Retinal pigment epithelial cell (primary cell): ENCODE measurements around the gene CDH8.

Source experiments
- DNase-seq: peaks from one replicate; pipeline ENCODE4 v3.0.0-alpha.2; 2010; ENCODE audit warnings: low read depth
- H3K4me3 ChIP-seq: 2 replicates; pipeline ENCODE4 v1.5.1; 2011; ENCODE audit warnings: mild to moderate bottlenecking, low read length, control low read depth, moderate library complexity
- TF ChIP-seq, protein P1 (sequence below): conservative IDR thresholded peaks from 2 replicates; pipeline ENCODE4 v1.5.1; 2011; ENCODE audit warnings: low read depth, low read length, control low read depth, inconsistent platforms

CDH8 gene

GRCh38 chr16:62034231-62035114, 1.8 kb downstream of the CDH8 start:
- TF ChIP-seq, protein P1, sequence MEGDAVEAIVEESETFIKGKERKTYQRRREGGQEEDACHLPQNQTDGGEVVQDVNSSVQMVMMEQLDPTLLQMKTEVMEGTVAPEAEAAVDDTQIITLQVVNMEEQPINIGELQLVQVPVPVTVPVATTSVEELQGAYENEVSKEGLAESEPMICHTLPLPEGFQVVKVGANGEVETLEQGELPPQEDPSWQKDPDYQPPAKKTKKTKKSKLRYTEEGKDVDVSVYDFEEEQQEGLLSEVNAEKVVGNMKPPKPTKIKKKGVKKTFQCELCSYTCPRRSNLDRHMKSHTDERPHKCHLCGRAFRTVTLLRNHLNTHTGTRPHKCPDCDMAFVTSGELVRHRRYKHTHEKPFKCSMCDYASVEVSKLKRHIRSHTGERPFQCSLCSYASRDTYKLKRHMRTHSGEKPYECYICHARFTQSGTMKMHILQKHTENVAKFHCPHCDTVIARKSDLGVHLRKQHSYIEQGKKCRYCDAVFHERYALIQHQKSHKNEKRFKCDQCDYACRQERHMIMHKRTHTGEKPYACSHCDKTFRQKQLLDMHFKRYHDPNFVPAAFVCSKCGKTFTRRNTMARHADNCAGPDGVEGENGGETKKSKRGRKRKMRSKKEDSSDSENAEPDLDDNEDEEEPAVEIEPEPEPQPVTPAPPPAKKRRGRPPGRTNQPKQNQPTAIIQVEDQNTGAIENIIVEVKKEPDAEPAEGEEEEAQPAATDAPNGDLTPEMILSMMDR: no peak
- H3K4me3 ChIP-seq: peak overlapping the region; percentile 49
- no peak for DNase-seq

DNA sequence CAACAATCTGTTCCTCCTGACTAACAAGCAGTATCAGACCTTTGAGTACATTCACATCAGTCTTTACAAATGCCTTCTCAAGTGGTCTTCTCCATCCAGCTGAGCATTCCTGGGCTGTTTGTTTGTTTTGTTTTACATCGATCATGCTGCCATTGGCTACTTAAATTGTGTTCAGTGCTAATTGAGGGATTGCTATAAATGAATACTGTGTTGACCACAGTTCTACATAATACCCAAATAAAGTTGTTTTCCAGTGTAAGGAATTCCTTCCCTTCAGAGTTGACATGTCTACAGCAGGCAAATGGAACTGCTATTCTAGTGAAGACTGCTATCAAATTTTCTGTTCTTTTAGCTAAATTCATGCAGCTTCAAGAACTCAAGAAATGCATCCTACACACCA, 3.2 kb downstream of the CDH8 start:
- DNase-seq: no peak
- TF ChIP-seq, protein P1: no peak
- H3K4me3 ChIP-seq: no peak overlapping the region

DNA sequence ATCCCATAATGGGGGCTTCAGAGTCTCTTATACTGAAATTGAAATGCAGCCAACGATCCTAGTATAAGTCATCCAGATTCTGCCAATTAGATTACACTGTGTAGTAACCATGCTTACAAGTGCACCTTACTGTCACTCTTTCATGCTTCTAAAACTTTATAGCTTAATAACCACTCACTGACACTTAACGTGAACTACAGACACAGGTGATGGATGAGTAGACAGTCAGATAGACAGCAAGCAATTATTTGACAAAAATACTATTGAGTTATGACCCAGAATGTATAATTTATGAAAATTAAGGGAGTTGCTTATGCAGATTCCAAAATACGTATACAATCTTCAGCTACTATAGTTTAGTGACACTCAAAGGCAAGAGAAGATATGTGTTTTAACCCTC, 6.3 kb downstream of the CDH8 start:
- H3K4me3 ChIP-seq: no peak overlapping the region
- DNase-seq: no peak
- TF ChIP-seq, protein P1: no peak

- TF ChIP-seq, protein P1: no peak
- no peak overlapping the region for H3K4me3 ChIP-seq
- DNase-seq: no peak
Observed at GRCh38 chr16:62022688-62023087, 13.6 kb downstream of the CDH8 start.

GRCh38 chr16:62021161-62021581, 15.1 kb downstream of the CDH8 start:
- TF ChIP-seq, protein P1: no peak
- H3K4me3 ChIP-seq: no peak overlapping the region
- DNase-seq: no peak

DNA sequence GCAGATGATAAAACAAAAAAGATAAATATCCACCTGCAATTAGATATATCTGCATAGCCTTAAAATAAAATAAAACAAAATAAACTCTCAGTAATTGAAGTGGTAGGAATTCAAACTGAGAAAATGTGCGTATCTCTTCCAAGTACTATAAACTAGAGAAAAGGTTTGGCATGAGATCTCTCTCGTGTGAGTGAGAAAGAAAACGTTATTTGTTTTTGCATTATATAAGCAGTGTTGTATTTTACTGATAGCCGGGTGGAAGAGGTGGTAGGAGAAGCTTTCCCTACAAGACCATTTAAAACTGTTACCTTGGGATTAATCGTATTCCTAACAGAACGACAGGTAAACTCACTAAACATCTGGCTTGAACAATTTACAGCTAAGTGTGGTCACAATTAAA, 15.6 kb downstream of the CDH8 start:
- no peak overlapping the region for H3K4me3 ChIP-seq
- TF ChIP-seq, protein P1: no peak
- no peak for DNase-seq

DNA sequence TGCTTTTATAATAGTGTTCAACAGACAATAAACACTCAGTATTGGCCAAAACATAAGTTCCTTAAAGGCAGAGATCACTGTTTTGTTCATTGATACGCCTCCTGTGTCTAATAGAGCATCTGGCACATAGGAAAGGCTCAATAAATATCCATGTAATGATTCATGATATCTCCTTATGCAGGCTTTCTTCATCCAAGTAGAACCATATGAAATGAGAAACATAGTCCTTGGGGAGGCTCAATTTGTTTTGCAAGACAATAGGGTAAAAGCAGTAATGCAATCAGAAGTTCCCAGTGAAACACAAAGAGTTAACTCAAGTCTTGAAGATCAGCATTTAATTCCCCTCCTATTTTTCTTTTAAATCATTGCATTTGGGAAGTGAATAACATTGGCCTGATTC, 16.4 kb downstream of the CDH8 start:
- TF ChIP-seq, protein P1: no peak
- no peak overlapping the region for H3K4me3 ChIP-seq
- DNase-seq: no peak
